HEK293 (cell line): ENCODE results near the gene OR1F1.

Source experiments
- CTCF ChIA-PET: fragments of 350-600 bp; formaldehyde crosslinking; extraction: SDS; loops from one replicate; lab custom pipeline; 2021; ENCODE audit warnings: antibody characterized with exemption; lab: Yijun Ruan, JAX
- POLR2A ChIA-PET: fragments of 300-600 bp; formaldehyde crosslinking; extraction: SDS; loops from one replicate; lab custom pipeline; 2020; ENCODE audit warnings: antibody characterized with exemption, inconsistent platforms; lab: Yijun Ruan, JAX
- H3K27ac ChIP-seq: fragments of 200-500 bp; sonication (Bioruptor generic); 2 replicates; pipeline ENCODE4 v1.5.1; 2014; ENCODE audit warnings: low read depth, low read length, control low read depth, inconsistent platforms; ENCODE audit errors: extremely low read depth
- H3K36me3 ChIP-seq, 2 experiments: fragments of 200-500 bp in 1 of 2; sonication (Bioruptor generic) in 1 of 2; 1 replicate in 1 of 2; 2 replicates in 1 of 2; pipeline ENCODE4 v1.5.1; 2014 to 2017; ENCODE audit warnings: inconsistent platforms in 2 of 2, low read length in 2 of 2; ENCODE audit not compliant: control insufficient read depth in 2 of 2, insufficient read depth in 1 of 2
- H3K4me1 ChIP-seq: fragments of 200-500 bp; sonication (Bioruptor generic); 2 replicates; pipeline ENCODE4 v1.5.1; 2014; ENCODE audit warnings: mild to moderate bottlenecking, low read length, inconsistent platforms; ENCODE audit not compliant: control insufficient read depth, insufficient read depth
- H3K4me3 ChIP-seq: 2 replicates; pipeline ENCODE4 v1.5.1; 2011; ENCODE audit warnings: low read depth, mild to moderate bottlenecking, control low read depth, low read length, moderate library complexity
- H3K9me3 ChIP-seq: fragments of 200-500 bp; sonication (Bioruptor generic); 2 replicates; pipeline ENCODE4 v1.5.1; 2014; ENCODE audit warnings: low read depth, low read length, inconsistent platforms; ENCODE audit not compliant: control insufficient read depth, insufficient read depth
- BCL11A ChIP-seq: fragments of 450-650 bp; formaldehyde crosslinking; IDR thresholded peaks from 2 replicates; pipeline ENCODE4 v1.5.1; 2016; ENCODE audit warnings: low read depth, missing biosample characterization, missing genetic modification characterization
- KLF1 ChIP-seq: fragments of 450-650 bp; formaldehyde crosslinking; IDR thresholded peaks from 2 replicates; pipeline ENCODE4 v1.5.1; 2016; ENCODE audit warnings: missing biosample characterization, missing genetic modification characterization
- KLF10 ChIP-seq: fragments of 450-650 bp; IDR thresholded peaks from 2 replicates; pipeline ENCODE4 v1.5.1; 2018; ENCODE audit warnings: missing biosample characterization, mild to moderate bottlenecking, missing genetic modification characterization
- KLF7 ChIP-seq: fragments of 450-650 bp; formaldehyde crosslinking; IDR thresholded peaks from 2 replicates; pipeline ENCODE4 v1.5.1; 2016; ENCODE audit warnings: missing biosample characterization, missing genetic modification characterization, borderline replicate concordance
- SETDB1 ChIP-seq: IDR thresholded peaks from one replicate; pipeline ENCODE4 v1.6.1; 2017; ENCODE audit warnings: mild to moderate bottlenecking, low read length, moderate library complexity, mixed read lengths; ENCODE audit not compliant: insufficient read length
- SP2 ChIP-seq: fragments of 450-650 bp; formaldehyde crosslinking; IDR thresholded peaks from 2 replicates; pipeline ENCODE4 v1.5.1; 2016; ENCODE audit warnings: missing biosample characterization, missing genetic modification characterization
- YY2 ChIP-seq: fragments of 450-650 bp; formaldehyde crosslinking; IDR thresholded peaks from 2 replicates; pipeline ENCODE4 v1.5.1; 2016; ENCODE audit warnings: missing biosample characterization, missing genetic modification characterization
- ZNF169 ChIP-seq: fragments of 450-650 bp; formaldehyde crosslinking; IDR thresholded peaks from 2 replicates; pipeline ENCODE4 v1.5.1; 2016; ENCODE audit warnings: missing biosample characterization, missing genetic modification characterization
- ZNF248 ChIP-seq: fragments of 450-650 bp; formaldehyde crosslinking; IDR thresholded peaks from 2 replicates; pipeline ENCODE4 v1.5.1; 2017; ENCODE audit warnings: missing biosample characterization, missing genetic modification characterization
- ZNF274 ChIP-seq, 2 experiments: fragments of 200-500 bp in 1 of 2; fragments of 450-650 bp in 1 of 2; sonication (Bioruptor generic) in 1 of 2; formaldehyde crosslinking in 1 of 2; IDR thresholded peaks; 2 replicates each; pipeline versions ENCODE4 v1.5.1 to v1.6.1; 2014 to 2016; ENCODE audit warnings: borderline replicate concordance in 1 of 2, inconsistent platforms in 1 of 2, low read length in 1 of 2, missing biosample characterization in 1 of 2, missing genetic modification characterization in 1 of 2
- ZNF324 ChIP-seq: fragments of 450-650 bp; formaldehyde crosslinking; IDR thresholded peaks from 2 replicates; pipeline ENCODE4 v1.5.1; 2016; ENCODE audit warnings: missing biosample characterization, missing genetic modification characterization
- ZNF394 ChIP-seq: fragments of 450-650 bp; formaldehyde crosslinking; IDR thresholded peaks from 2 replicates; pipeline ENCODE4 v1.5.1; 2016; ENCODE audit warnings: missing biosample characterization, missing genetic modification characterization, mild to moderate bottlenecking, moderate library complexity, borderline replicate concordance
- ZNF48 ChIP-seq: fragments of 450-650 bp; formaldehyde crosslinking; IDR thresholded peaks from 2 replicates; pipeline ENCODE4 v1.5.1; 2016; ENCODE audit warnings: missing biosample characterization, missing genetic modification characterization
- ZNF555 ChIP-seq: fragments of 450-650 bp; formaldehyde crosslinking; conservative IDR thresholded peaks from 2 replicates; pipeline ENCODE4 v1.5.1; 2017; ENCODE audit warnings: missing biosample characterization, mild to moderate bottlenecking, missing genetic modification characterization, inconsistent platforms
- ZNF626 ChIP-seq: fragments of 450-650 bp; sonication (Bioruptor Pico); formaldehyde crosslinking; IDR thresholded peaks from 2 replicates; pipeline ENCODE4 v1.5.1; 2018; ENCODE audit warnings: missing biosample characterization, missing genetic modification characterization, inconsistent platforms
- ZNF677 ChIP-seq: fragments of 450-650 bp; IDR thresholded peaks from 2 replicates; pipeline ENCODE4 v1.5.0; 2018; ENCODE audit warnings: missing biosample characterization, mild to moderate bottlenecking, missing genetic modification characterization, moderate library complexity
- ZNF785 ChIP-seq: fragments of 450-650 bp; formaldehyde crosslinking; IDR thresholded peaks from 2 replicates; pipeline ENCODE4 v1.5.1; 2016; ENCODE audit warnings: missing biosample characterization, missing genetic modification characterization
- ZNF792 ChIP-seq: fragments of 450-650 bp; formaldehyde crosslinking; IDR thresholded peaks from 2 replicates; pipeline ENCODE4 v1.5.1; 2016; ENCODE audit warnings: missing biosample characterization, missing genetic modification characterization
- ZSCAN23 ChIP-seq: fragments of 450-650 bp; formaldehyde crosslinking; IDR thresholded peaks from 2 replicates; pipeline ENCODE4 v1.5.1; 2016; ENCODE audit warnings: missing biosample characterization, missing genetic modification characterization
- TF ChIP-seq, protein P1 (sequence below): fragments of 450-650 bp; formaldehyde crosslinking; IDR thresholded peaks from 2 replicates; pipeline ENCODE4 v1.5.1; 2016; ENCODE audit warnings: missing biosample characterization, missing genetic modification characterization
- TF ChIP-seq, protein P2 (sequence below): fragments of 450-650 bp; formaldehyde crosslinking; IDR thresholded peaks from 2 replicates; pipeline ENCODE4 v1.5.1; 2016; ENCODE audit warnings: missing biosample characterization, missing genetic modification characterization
- TF ChIP-seq, protein P3 (sequence below): fragments of 450-650 bp; formaldehyde crosslinking; IDR thresholded peaks from 2 replicates; pipeline ENCODE4 v1.5.1; 2016; ENCODE audit warnings: missing biosample characterization, missing genetic modification characterization
- TF ChIP-seq, protein P4 (sequence below): fragments of 450-650 bp; formaldehyde crosslinking; optimal IDR thresholded peaks from 2 replicates; pipeline ENCODE3; 2016; ENCODE audit warnings: missing biosample characterization, mild to moderate bottlenecking, missing genetic modification characterization
- TF ChIP-seq, protein P5 (sequence below): fragments of 450-650 bp; formaldehyde crosslinking; IDR thresholded peaks from 2 replicates; pipeline ENCODE4 v1.5.1; 2016; ENCODE audit warnings: missing biosample characterization, missing genetic modification characterization, borderline replicate concordance
- TF ChIP-seq, protein P6 (sequence below): fragments of 450-650 bp; formaldehyde crosslinking; IDR thresholded peaks from 2 replicates; pipeline ENCODE4 v1.5.1; 2017; ENCODE audit warnings: missing biosample characterization, mild to moderate bottlenecking, missing genetic modification characterization, moderate library complexity

The OR1F1 gene

DNA sequence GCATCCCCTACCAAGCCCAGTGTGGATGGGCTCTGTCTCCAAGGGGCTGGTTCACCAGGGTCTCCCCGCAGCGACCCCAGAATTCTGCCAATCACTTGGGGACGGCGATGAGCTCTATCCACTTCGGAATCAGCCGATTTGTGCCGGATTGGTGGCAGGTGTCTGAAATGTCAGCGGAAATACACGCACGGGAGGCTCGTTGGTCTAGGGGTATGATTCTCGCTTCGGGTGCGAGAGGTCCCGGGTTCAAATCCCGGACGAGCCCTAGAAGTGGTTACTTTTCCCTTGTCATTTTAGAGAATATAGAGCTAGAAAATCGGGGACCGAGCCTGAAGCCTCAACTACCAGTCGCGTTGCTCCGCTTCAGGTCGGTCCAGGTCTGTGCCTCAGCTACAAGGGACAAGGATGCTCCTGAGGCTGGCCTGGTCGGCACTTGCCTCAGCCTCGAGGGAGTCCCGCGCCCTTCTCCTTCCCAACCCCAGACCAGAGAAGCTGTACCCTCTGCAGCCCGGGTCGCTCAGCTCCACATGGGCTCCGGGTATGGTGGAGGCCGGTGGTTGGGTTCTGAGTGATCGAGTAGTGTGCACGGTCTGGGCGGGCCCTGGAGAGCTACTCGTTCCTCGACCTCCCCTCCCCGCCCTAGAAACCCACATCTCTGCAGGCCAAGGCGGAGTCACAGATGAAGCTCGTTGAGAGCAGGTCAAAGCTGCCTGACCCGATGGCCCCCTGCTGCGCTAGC lies 16.0 kb upstream of the OR1F1 start:
- H3K36me3 ChIP-seq, result no peaks in the 10 kb centered on the region
- no peaks in the 10 kb centered on the region for H3K9me3 ChIP-seq
- H3K27ac ChIP-seq, result peak overlapping the region; percentile 59; the same call in 1 of the 2 replicates
- CTCF ChIA-PET, result interaction anchor here (0.5 to 3.8 kb wide), 12 partner anchors 9 to 106 kb away, joined by 3 to 15 read pairs (median 4); partner anchors contain the start of genes IL32 and OR1F1
- peak overlapping the region; percentile 31 for H3K4me3 ChIP-seq
- H3K4me1 ChIP-seq, result no peaks in the 10 kb centered on the region
- POLR2A ChIA-PET, result interaction anchor here (0.6 to 2.4 kb wide), 20 partner anchors 11 to 229 kb away, joined by 3 to 29 read pairs (median 5); partner anchors contain the start of genes OR1F1, TNFRSF12A, ZNF174 and ZNF213
- TF ChIP-seq, protein P1, sequence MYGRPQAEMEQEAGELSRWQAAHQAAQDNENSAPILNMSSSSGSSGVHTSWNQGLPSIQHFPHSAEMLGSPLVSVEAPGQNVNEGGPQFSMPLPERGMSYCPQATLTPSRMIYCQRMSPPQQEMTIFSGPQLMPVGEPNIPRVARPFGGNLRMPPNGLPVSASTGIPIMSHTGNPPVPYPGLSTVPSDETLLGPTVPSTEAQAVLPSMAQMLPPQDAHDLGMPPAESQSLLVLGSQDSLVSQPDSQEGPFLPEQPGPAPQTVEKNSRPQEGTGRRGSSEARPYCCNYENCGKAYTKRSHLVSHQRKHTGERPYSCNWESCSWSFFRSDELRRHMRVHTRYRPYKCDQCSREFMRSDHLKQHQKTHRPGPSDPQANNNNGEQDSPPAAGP (tag by site-specific recombination), result peak; percentile 27; the same call in 1 of the 2 replicates
- TF ChIP-seq, protein P2, sequence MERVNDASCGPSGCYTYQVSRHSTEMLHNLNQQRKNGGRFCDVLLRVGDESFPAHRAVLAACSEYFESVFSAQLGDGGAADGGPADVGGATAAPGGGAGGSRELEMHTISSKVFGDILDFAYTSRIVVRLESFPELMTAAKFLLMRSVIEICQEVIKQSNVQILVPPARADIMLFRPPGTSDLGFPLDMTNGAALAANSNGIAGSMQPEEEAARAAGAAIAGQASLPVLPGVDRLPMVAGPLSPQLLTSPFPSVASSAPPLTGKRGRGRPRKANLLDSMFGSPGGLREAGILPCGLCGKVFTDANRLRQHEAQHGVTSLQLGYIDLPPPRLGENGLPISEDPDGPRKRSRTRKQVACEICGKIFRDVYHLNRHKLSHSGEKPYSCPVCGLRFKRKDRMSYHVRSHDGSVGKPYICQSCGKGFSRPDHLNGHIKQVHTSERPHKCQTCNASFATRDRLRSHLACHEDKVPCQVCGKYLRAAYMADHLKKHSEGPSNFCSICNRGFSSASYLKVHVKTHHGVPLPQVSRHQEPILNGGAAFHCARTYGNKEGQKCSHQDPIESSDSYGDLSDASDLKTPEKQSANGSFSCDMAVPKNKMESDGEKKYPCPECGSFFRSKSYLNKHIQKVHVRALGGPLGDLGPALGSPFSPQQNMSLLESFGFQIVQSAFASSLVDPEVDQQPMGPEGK (tag by site-specific recombination), result peak; percentile 78
- TF ChIP-seq ZNF785 (tag by site-specific recombination), result no peak
- TF ChIP-seq SETDB1, result no peak
- TF ChIP-seq ZSCAN23, result 0 out of 2 replicates have a peak, but pooled peaks have one; percentile 18
- peak; percentile 79; the same call in 1 of the 2 replicates for TF ChIP-seq ZNF394
- TF ChIP-seq, protein P3, sequence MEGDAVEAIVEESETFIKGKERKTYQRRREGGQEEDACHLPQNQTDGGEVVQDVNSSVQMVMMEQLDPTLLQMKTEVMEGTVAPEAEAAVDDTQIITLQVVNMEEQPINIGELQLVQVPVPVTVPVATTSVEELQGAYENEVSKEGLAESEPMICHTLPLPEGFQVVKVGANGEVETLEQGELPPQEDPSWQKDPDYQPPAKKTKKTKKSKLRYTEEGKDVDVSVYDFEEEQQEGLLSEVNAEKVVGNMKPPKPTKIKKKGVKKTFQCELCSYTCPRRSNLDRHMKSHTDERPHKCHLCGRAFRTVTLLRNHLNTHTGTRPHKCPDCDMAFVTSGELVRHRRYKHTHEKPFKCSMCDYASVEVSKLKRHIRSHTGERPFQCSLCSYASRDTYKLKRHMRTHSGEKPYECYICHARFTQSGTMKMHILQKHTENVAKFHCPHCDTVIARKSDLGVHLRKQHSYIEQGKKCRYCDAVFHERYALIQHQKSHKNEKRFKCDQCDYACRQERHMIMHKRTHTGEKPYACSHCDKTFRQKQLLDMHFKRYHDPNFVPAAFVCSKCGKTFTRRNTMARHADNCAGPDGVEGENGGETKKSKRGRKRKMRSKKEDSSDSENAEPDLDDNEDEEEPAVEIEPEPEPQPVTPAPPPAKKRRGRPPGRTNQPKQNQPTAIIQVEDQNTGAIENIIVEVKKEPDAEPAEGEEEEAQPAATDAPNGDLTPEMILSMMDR (tag by site-specific recombination), result no peak
- no peak for TF ChIP-seq ZNF626
- no peak for TF ChIP-seq ZNF555 (tag by site-specific recombination)
- TF ChIP-seq ZNF48, result no peak
- TF ChIP-seq BCL11A (tag by site-specific recombination), result no peak
- TF ChIP-seq, protein P4, sequence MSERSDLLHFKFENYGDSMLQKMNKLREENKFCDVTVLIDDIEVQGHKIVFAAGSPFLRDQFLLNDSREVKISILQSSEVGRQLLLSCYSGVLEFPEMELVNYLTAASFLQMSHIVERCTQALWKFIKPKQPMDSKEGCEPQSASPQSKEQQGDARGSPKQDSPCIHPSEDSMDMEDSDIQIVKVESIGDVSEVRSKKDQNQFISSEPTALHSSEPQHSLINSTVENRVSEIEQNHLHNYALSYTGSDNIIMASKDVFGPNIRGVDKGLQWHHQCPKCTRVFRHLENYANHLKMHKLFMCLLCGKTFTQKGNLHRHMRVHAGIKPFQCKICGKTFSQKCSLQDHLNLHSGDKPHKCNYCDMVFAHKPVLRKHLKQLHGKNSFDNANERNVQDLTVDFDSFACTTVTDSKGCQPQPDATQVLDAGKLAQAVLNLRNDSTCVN (tag by site-specific recombination), result peak; percentile 46
- no peak for TF ChIP-seq ZNF169
- TF ChIP-seq SP2 (tag by site-specific recombination), result peak; percentile 54
- no peak for TF ChIP-seq ZNF677 (tag by site-specific recombination)
- TF ChIP-seq, protein P5, sequence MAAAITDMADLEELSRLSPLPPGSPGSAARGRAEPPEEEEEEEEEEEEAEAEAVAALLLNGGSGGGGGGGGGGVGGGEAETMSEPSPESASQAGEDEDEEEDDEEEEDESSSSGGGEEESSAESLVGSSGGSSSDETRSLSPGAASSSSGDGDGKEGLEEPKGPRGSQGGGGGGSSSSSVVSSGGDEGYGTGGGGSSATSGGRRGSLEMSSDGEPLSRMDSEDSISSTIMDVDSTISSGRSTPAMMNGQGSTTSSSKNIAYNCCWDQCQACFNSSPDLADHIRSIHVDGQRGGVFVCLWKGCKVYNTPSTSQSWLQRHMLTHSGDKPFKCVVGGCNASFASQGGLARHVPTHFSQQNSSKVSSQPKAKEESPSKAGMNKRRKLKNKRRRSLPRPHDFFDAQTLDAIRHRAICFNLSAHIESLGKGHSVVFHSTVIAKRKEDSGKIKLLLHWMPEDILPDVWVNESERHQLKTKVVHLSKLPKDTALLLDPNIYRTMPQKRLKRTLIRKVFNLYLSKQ (tag by site-specific recombination), result no peak
- TF ChIP-seq, protein P6, sequence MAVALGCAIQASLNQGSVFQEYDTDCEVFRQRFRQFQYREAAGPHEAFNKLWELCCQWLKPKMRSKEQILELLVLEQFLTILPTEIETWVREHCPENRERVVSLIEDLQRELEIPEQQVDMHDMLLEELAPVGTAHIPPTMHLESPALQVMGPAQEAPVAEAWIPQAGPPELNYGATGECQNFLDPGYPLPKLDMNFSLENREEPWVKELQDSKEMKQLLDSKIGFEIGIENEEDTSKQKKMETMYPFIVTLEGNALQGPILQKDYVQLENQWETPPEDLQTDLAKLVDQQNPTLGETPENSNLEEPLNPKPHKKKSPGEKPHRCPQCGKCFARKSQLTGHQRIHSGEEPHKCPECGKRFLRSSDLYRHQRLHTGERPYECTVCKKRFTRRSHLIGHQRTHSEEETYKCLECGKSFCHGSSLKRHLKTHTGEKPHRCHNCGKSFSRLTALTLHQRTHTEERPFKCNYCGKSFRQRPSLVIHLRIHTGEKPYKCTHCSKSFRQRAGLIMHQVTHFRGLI, result no peak; the same call in none of the 2 replicates
- no peak for TF ChIP-seq ZNF274 (IDR thresholded peaks at IDR 0.05; ENCODE audit: low read length)
- TF ChIP-seq ZNF274 (tag by site-specific recombination; IDR thresholded peaks at IDR 0.05; ENCODE audit: borderline replicate concordance), result no peak
- TF ChIP-seq KLF10 (tag by site-specific recombination), result peak; percentile 59; the same call in 1 of the 2 replicates
- TF ChIP-seq KLF1 (tag by site-specific recombination), result no peak
- no peak for TF ChIP-seq KLF7 (tag by site-specific recombination)
- TF ChIP-seq ZNF248 (tag by site-specific recombination), result no peak
- no peak for TF ChIP-seq ZNF792 (tag by site-specific recombination)
- no peak for TF ChIP-seq YY2 (tag by site-specific recombination)
- TF ChIP-seq ZNF324 (tag by site-specific recombination), result no peak
